ENCODE data around the gene ACTN4. TPM values are rescaled to one million over a fixed set of nuclear protein-coding genes. Genes with fewer than 3 reads are reported as not detected.

ACTN4 gene
- polyA plus RNA-seq, 2 donors: 261 to 376 TPM

- Histone ChIP-seq H3K4me1 (ENCODE audit: control insufficient read depth in 2 of 2, insufficient read depth in 2 of 2, low read length in 1 of 2) (peaks cover 3 to 22% of the 10 kb centered on the region in 2 donors), H3K27ac (ENCODE audit: low read depth in 2 of 2, low read length in 1 of 2) (peak overlapping the region; percentile 23 to 65), H3K4me3 (ENCODE audit: low read depth in 1 of 2, low read length in 2 of 2) (no peak overlapping the region), H3K36me3 (ENCODE audit: control insufficient read depth in 2 of 2, insufficient read depth in 2 of 2, low read length in 1 of 2) (peaks cover 4 to 16% of the 10 kb centered on the region in 2 donors), H3K27me3 (ENCODE audit: control insufficient read depth in 1 of 2, insufficient read depth in 2 of 2, low read length in 2 of 2) (no peaks in the 10 kb centered on the region), H3K9me3 (ENCODE audit: control insufficient read depth in 2 of 2, insufficient read depth in 1 of 2, low read depth in 1 of 2, low read length in 1 of 2) (no peaks in the 10 kb centered on the region)
- 46 to 54% methylated on average over 17 of the region's 17 CpGs for WGBS, 2 donors
These were observed 12.5 kb upstream of the ACTN4 start for GRCh38 chr19:38634757-38635482.

GRCh38 chr19:38635483-38636399 lies 11.7 kb upstream of the ACTN4 start:
- H3K27ac ChIP-seq (ENCODE audit: low read depth in 2 of 2, low read length in 1 of 2): peak overlapping the region; percentile 72 to 90
- no peaks in the 10 kb centered on the region for H3K9me3 ChIP-seq (ENCODE audit: control insufficient read depth in 2 of 2, insufficient read depth in 1 of 2, low read depth in 1 of 2, low read length in 1 of 2)
- WGBS, 2 donors: 77 to 85% methylated on average over 17 of the region's 17 CpGs
- no peaks in the 10 kb centered on the region for H3K27me3 ChIP-seq (ENCODE audit: control insufficient read depth in 1 of 2, insufficient read depth in 2 of 2, low read length in 2 of 2)
- H3K4me3 ChIP-seq (ENCODE audit: low read depth in 1 of 2, low read length in 2 of 2): no peak overlapping the region
- H3K36me3 ChIP-seq (ENCODE audit: control insufficient read depth in 2 of 2, insufficient read depth in 2 of 2, low read length in 1 of 2): peaks cover 4 to 16% of the 10 kb centered on the region in 2 donors
- H3K4me1 ChIP-seq (ENCODE audit: control insufficient read depth in 2 of 2, insufficient read depth in 2 of 2, low read length in 1 of 2): peaks cover 3 to 24% of the 10 kb centered on the region in 2 donors

- H3K4me3 ChIP-seq (ENCODE audit: low read depth in 1 of 2, low read length in 2 of 2): no peak overlapping the region
- H3K4me1 ChIP-seq (ENCODE audit: control insufficient read depth in 2 of 2, insufficient read depth in 2 of 2, low read length in 1 of 2): peaks cover 6 to 29% of the 10 kb centered on the region in 2 donors
- H3K9me3 ChIP-seq (ENCODE audit: control insufficient read depth in 2 of 2, insufficient read depth in 1 of 2, low read depth in 1 of 2, low read length in 1 of 2): no peaks in the 10 kb centered on the region
- peak overlapping the region; percentile 23 to 70 for H3K27ac ChIP-seq (ENCODE audit: low read depth in 2 of 2, low read length in 1 of 2)
- WGBS, 2 donors: 77 to 88% methylated on average over 3 of the region's 3 CpGs
- peaks cover 0 to 8% of the 10 kb centered on the region in 2 donors for H3K36me3 ChIP-seq (ENCODE audit: control insufficient read depth in 2 of 2, insufficient read depth in 2 of 2, low read length in 1 of 2)
- no peaks in the 10 kb centered on the region for H3K27me3 ChIP-seq (ENCODE audit: control insufficient read depth in 1 of 2, insufficient read depth in 2 of 2, low read length in 2 of 2)
These were observed 9.0 kb upstream of the ACTN4 start for GRCh38 chr19:38638461-38638860.

DNA sequence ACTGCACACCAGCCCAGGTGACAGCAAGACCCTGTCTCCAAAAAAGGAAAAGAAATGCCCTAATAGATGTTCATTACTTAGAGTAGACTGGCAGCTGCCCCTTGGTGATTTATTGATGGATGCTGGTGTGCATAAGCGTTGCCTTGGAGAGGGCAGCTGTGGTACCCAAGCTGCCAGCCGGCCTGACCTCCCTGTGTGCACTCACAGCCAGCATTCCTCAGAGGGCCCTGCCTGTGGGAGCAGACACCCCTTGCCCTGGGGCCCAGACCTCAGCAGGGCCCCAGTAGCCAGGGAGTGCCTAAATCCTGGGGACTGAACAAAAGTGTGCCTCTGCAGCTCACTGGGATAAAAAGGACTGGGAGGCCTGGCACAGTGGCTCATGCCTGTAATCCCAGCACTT lies 7.8 kb upstream of the ACTN4 start:
- Histone ChIP-seq H3K4me1 (ENCODE audit: control insufficient read depth in 2 of 2, insufficient read depth in 2 of 2, low read length in 1 of 2) (peaks cover 6 to 29% of the 10 kb centered on the region in 2 donors), H3K4me3 (ENCODE audit: low read depth in 1 of 2, low read length in 2 of 2) (no peak overlapping the region), H3K27me3 (ENCODE audit: control insufficient read depth in 1 of 2, insufficient read depth in 2 of 2, low read length in 2 of 2) (no peaks in the 10 kb centered on the region), H3K9me3 (ENCODE audit: control insufficient read depth in 2 of 2, insufficient read depth in 1 of 2, low read depth in 1 of 2, low read length in 1 of 2) (no peaks in the 10 kb centered on the region), H3K36me3 (ENCODE audit: control insufficient read depth in 2 of 2, insufficient read depth in 2 of 2, low read length in 1 of 2) (peaks cover 0 to 8% of the 10 kb centered on the region in 2 donors), H3K27ac (ENCODE audit: low read depth in 2 of 2, low read length in 1 of 2) (peak overlapping the region in 1 of 2 donors; percentile 75)
- 83 to 86% methylated on average over 2 of the region's 2 CpGs for WGBS, 2 donors

DNA sequence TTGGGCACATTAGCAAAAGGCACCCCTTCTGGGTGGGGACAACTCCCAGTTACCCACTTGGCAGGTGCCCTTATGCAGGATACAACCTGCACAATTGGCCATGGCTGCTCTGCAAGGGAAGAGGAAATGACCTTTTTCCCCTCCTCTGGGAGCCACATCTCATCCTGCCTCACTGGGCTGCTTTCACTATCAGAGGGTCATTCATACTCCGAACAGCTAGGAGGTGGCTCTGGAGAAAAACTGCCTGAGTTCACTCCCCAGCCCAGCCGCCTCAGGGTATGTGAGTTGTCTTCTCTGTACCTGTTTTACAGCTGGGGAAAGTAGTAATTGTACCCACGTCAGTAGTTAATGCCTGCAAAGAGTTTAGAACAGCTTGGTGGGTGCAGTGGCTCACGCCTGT lies 7.1 kb upstream of the ACTN4 start:
- Histone ChIP-seq H3K36me3 (ENCODE audit: control insufficient read depth in 2 of 2, insufficient read depth in 2 of 2, low read length in 1 of 2) (peaks cover 0 to 8% of the 10 kb centered on the region in 2 donors), H3K27me3 (ENCODE audit: control insufficient read depth in 1 of 2, insufficient read depth in 2 of 2, low read length in 2 of 2) (no peaks in the 10 kb centered on the region), H3K4me3 (ENCODE audit: low read depth in 1 of 2, low read length in 2 of 2) (no peak overlapping the region), H3K4me1 (ENCODE audit: control insufficient read depth in 2 of 2, insufficient read depth in 2 of 2, low read length in 1 of 2) (peaks cover 6 to 26% of the 10 kb centered on the region in 2 donors), H3K9me3 (ENCODE audit: control insufficient read depth in 2 of 2, insufficient read depth in 1 of 2, low read depth in 1 of 2, low read length in 1 of 2) (no peaks in the 10 kb centered on the region), H3K27ac (ENCODE audit: low read depth in 2 of 2, low read length in 1 of 2) (peak overlapping the region; percentile 68 to 70)
- WGBS, 2 donors: 54 to 60% methylated on average over 4 of the region's 4 CpGs

DNA sequence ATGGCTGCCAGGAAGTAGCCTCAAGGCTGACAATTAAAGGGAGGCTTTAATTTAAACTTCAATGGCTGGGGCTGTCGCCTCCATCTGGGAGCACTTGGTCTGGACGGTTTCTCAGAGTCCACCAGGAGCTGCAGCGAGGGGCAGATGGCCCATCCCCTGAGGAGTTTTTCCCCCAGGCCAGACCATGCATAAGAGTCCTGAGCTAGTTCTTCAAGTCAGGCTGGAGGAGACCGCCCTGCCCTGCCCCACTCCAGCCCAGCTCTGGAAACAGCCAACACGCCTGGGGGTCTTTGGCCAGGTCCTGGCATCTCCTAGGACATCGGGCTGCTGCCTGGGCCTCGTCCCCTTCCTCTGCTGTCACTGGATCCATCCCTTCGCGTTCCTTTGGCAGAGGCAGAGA lies 5.3 kb upstream of the ACTN4 start:
- Histone ChIP-seq H3K4me1 (ENCODE audit: control insufficient read depth in 2 of 2, insufficient read depth in 2 of 2, low read length in 1 of 2) (peaks cover 3 to 13% of the 10 kb centered on the region in 2 donors), H3K9me3 (ENCODE audit: control insufficient read depth in 2 of 2, insufficient read depth in 1 of 2, low read depth in 1 of 2, low read length in 1 of 2) (no peaks in the 10 kb centered on the region), H3K27ac (ENCODE audit: low read depth in 2 of 2, low read length in 1 of 2) (peak overlapping the region; percentile 56 to 66), H3K4me3 (ENCODE audit: low read depth in 1 of 2, low read length in 2 of 2) (no peak overlapping the region), H3K36me3 (ENCODE audit: control insufficient read depth in 2 of 2, insufficient read depth in 2 of 2, low read length in 1 of 2) (no peaks in the 10 kb centered on the region), H3K27me3 (ENCODE audit: control insufficient read depth in 1 of 2, insufficient read depth in 2 of 2, low read length in 2 of 2) (no peaks in the 10 kb centered on the region)
- 83% methylated on average over 9 of the region's 9 CpGs for WGBS, 2 donors

GRCh38 chr19:38644719-38645118 lies 2.7 kb upstream of the ACTN4 start:
- H3K36me3 ChIP-seq (ENCODE audit: control insufficient read depth in 2 of 2, insufficient read depth in 2 of 2, low read length in 1 of 2): no peaks in the 10 kb centered on the region
- H3K27ac ChIP-seq (ENCODE audit: low read depth in 2 of 2, low read length in 1 of 2): peak overlapping the region; percentile 63 to 79

DNA sequence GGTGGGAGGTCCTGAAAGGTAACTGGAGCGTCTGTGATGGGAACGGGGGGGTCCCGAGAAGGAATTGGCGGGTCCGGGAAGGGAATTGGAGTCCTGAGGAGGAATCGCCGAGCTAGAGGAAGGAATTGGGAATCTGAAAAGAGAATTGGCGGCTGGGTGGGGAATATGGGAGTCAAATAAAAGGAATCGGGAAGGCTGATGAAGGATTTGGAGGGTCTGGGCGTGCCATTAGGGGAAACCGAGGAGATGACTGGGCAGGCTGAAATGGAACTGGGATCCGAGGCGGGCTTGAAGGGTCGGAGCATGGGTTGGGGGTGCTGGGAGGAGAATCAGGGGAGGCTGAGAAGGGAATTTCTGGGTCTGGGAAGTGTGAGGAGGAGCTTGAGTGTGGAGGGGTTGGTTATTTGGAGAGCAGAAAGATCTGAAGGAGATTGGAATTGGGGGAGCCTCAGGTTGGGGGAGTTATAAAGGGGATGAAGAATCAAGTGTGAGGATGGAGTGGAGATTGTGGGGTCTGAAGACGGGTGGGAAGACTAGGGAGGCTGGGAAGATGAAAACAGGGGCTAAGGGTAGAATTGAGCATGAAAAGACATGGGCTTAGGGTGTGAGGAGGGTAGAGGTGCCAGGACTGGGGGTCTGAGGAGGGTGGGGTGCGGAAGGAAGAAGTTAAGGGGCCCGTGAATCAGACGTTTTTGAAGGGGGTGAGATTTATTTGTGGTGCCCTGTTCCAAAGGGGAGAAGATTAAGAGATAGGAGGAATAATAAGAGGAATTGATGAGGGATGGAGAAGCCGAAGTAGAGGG lies 718 bp downstream of the ACTN4 start:
- peak overlapping the region; percentile 94 to 95 for H3K4me3 ChIP-seq (ENCODE audit: low read depth in 1 of 2, low read length in 2 of 2)
- H3K27me3 ChIP-seq (ENCODE audit: control insufficient read depth in 1 of 2, insufficient read depth in 2 of 2, low read length in 2 of 2): no peaks in the 10 kb centered on the region
- WGBS, 2 donors: 0 to 1% methylated on average over 19 of the region's 19 CpGs
- no peaks in the 10 kb centered on the region for H3K9me3 ChIP-seq (ENCODE audit: control insufficient read depth in 2 of 2, insufficient read depth in 1 of 2, low read depth in 1 of 2, low read length in 1 of 2)
- H3K36me3 ChIP-seq (ENCODE audit: control insufficient read depth in 2 of 2, insufficient read depth in 2 of 2, low read length in 1 of 2): no peaks in the 10 kb centered on the region
- H3K27ac ChIP-seq (ENCODE audit: low read depth in 2 of 2, low read length in 1 of 2): peak overlapping the region; percentile 91 to 99
- peaks cover 0 to 10% of the 10 kb centered on the region in 2 donors for H3K4me1 ChIP-seq (ENCODE audit: control insufficient read depth in 2 of 2, insufficient read depth in 2 of 2, low read length in 1 of 2)

More at GRCh38 chr19:38644719-38645118, 2.7 kb upstream of the ACTN4 start:
- H3K4me1 ChIP-seq (ENCODE audit: control insufficient read depth in 2 of 2, insufficient read depth in 2 of 2, low read length in 1 of 2): peaks cover 3 to 8% of the 10 kb centered on the region in 2 donors
- no peak overlapping the region for H3K4me3 ChIP-seq (ENCODE audit: low read depth in 1 of 2, low read length in 2 of 2)
- H3K27me3 ChIP-seq (ENCODE audit: control insufficient read depth in 1 of 2, insufficient read depth in 2 of 2, low read length in 2 of 2): no peaks in the 10 kb centered on the region
- H3K9me3 ChIP-seq (ENCODE audit: control insufficient read depth in 2 of 2, insufficient read depth in 1 of 2, low read depth in 1 of 2, low read length in 1 of 2): no peaks in the 10 kb centered on the region
- 79 to 88% methylated on average over 8 of the region's 8 CpGs for WGBS, 2 donors

- Histone ChIP-seq H3K36me3 (ENCODE audit: control insufficient read depth in 2 of 2, insufficient read depth in 2 of 2, low read length in 1 of 2) (no peaks in the 10 kb centered on the region), H3K4me3 (ENCODE audit: low read depth in 1 of 2, low read length in 2 of 2) (peak overlapping the region; percentile 94 to 95), H3K4me1 (ENCODE audit: control insufficient read depth in 2 of 2, insufficient read depth in 2 of 2, low read length in 1 of 2) (peaks cover 0 to 10% of the 10 kb centered on the region in 2 donors), H3K9me3 (ENCODE audit: control insufficient read depth in 2 of 2, insufficient read depth in 1 of 2, low read depth in 1 of 2, low read length in 1 of 2) (no peaks in the 10 kb centered on the region), H3K27ac (ENCODE audit: low read depth in 2 of 2, low read length in 1 of 2) (peak overlapping the region; percentile 91 to 99), H3K27me3 (ENCODE audit: control insufficient read depth in 1 of 2, insufficient read depth in 2 of 2, low read length in 2 of 2) (no peaks in the 10 kb centered on the region)
- 1 to 2% methylated on average over 13 of the region's 13 CpGs for WGBS, 2 donors
These were observed 1.4 kb downstream of the ACTN4 start for GRCh38 chr19:38648769-38649304.
